COLO829 (cell line): Measurements from ENCODE around the gene TTYH1.
A peak's percentile ranks its signal among the peaks of the same experiment; 100 is the strongest.
"Not testable (repeated sequence)": the region's sequence is repeated elsewhere in the genome, so short reads cannot be mapped to it uniquely, and the experiment has no call there.

Experiments used
- DNase-seq: peaks from one replicate; pipeline ENCODE4 v3.0.0; 2012; ENCODE audit warnings: low spot score

Gene TTYH1

GRCh38 chr19:54461613-54462012 is 46.3 kb downstream of the TTYH1 start:
- DNase-seq: no peak

GRCh38 chr19:54462047-54462654 is 46.9 kb downstream of the TTYH1 start:
- no peak for DNase-seq

GRCh38 chr19:54462655-54463530 is 47.6 kb downstream of the TTYH1 start:
- DNase-seq: no peak

GRCh38 chr19:54463531-54464043 is 48.3 kb downstream of the TTYH1 start, which contains the start of gene LENG9:
Gene LENG9 (minus strand): TSS chr19:54463778. CDS start chr19:54463526, 252 bp downstream.
- no peak for DNase-seq

GRCh38 chr19:54464044-54464629 is 48.9 kb downstream of the TTYH1 start:
- DNase-seq: peak; percentile 98

- peak; percentile 64 for DNase-seq
Observed at GRCh38 chr19:54464630-54465425, 49.6 kb downstream of the TTYH1 start.

- DNase-seq: no peak
Observed at GRCh38 chr19:54465426-54466109, 50.3 kb downstream of the TTYH1 start.

- DNase-seq: not testable (repeated sequence)
Observed at GRCh38 chr19:54466110-54466480, 50.8 kb downstream of the TTYH1 start.

- no peak for DNase-seq
Observed at GRCh38 chr19:54469496-54469934, 54.3 kb downstream of the TTYH1 start.

GRCh38 chr19:54470276-54470887 is 55.1 kb downstream of the TTYH1 start:
- DNase-seq: no peak

- peak; percentile 27 for DNase-seq
Observed at GRCh38 chr19:54470991-54471782, 55.9 kb downstream of the TTYH1 start.

- DNase-seq: peak; percentile 76
Observed at GRCh38 chr19:54473071-54473891, 58.0 kb downstream of the TTYH1 start, which contains the start of gene CDC42EP5. Gene CDC42EP5 (minus strand): TSS chr19:54473296. CDS start chr19:54465547, 7,749 bp downstream.

GRCh38 chr19:54473892-54474372 is 58.7 kb downstream of the TTYH1 start:
- no peak for DNase-seq

- DNase-seq: no peak
Observed at GRCh38 chr19:54475706-54476105, 60.4 kb downstream of the TTYH1 start.

- no peak for DNase-seq
Observed at GRCh38 chr19:54477650-54478049, 62.4 kb downstream of the TTYH1 start.

GRCh38 chr19:54478677-54479266 is 63.5 kb downstream of the TTYH1 start:
- DNase-seq: peak; percentile 42

- DNase-seq: no peak
Observed at GRCh38 chr19:54480051-54480450, 64.8 kb downstream of the TTYH1 start.

- DNase-seq: no peak
Observed at GRCh38 chr19:54481326-54481930, 66.2 kb downstream of the TTYH1 start.
